NCI-H1092 (cell line): ENCODE results near the gene RBM33.
"Not testable (repeated sequence)": the region's sequence is repeated elsewhere in the genome, so short reads cannot be mapped to it uniquely, and the experiment has no call there.

Experiments
- DNase-seq: peaks from one replicate; lab custom pipeline; 2025; lab: John Stamatoyannopoulos, UW

Gene RBM33

DNA sequence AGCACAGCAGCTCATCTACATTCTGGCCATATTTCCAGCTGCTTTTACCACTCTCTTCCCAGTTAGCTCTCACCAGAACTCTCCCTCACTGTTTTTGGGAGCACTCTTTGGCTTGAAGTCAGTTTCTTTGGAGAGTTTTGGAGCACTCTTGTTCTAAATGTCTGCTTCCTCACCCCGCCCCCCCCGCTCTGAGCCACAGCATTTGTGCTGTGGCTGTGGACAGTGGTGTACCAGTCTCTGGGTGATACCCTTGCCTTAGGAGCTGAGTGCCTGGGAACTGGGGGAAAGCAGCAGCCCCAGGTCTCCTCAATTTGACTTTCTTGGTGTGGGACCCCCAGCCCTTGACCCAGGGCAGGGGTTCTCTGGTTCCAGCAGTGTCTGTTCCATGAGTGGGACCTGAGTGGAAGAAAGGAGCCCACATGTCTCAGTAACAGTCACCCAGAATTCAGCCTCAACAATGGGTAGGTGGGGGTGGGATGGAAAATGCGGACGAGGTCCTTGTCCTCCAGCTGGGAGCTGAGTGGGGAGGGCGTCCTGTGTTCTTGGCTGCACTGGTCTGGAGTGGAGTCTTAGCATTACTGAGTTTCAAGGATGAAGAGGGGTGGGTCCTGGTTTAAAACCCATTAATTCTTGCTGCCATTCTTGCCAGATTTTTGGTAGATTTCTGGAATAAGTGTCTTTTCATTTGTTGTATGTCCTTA, 18.0 kb downstream of the RBM33 start:
- DNase-seq: no peak

DNA sequence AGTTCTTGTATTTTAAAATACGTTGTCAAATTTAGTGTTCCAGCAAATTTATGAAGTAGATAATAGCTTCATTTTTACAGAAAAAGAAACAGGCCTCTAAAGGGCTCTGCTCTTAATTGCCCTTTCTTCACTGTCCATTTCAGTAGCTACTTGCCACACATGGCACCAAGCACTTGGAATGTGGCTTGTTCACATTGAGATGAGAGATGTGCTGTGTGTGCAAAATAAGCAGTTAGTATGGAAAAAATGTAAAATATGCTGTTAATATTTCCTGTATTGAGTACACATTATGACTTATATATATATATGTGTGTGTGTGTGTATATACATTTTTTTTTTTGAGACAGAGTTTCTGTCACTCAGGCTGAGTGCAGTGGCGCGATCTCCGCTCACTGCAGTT, 19.5 kb downstream of the RBM33 start:
- no peak for DNase-seq

- DNase-seq: no peak
Observed at GRCh38 chr7:155665079-155665956, 20.9 kb downstream of the RBM33 start.

- no peak for DNase-seq
Observed at GRCh38 chr7:155665957-155666287, 21.5 kb downstream of the RBM33 start.

DNA sequence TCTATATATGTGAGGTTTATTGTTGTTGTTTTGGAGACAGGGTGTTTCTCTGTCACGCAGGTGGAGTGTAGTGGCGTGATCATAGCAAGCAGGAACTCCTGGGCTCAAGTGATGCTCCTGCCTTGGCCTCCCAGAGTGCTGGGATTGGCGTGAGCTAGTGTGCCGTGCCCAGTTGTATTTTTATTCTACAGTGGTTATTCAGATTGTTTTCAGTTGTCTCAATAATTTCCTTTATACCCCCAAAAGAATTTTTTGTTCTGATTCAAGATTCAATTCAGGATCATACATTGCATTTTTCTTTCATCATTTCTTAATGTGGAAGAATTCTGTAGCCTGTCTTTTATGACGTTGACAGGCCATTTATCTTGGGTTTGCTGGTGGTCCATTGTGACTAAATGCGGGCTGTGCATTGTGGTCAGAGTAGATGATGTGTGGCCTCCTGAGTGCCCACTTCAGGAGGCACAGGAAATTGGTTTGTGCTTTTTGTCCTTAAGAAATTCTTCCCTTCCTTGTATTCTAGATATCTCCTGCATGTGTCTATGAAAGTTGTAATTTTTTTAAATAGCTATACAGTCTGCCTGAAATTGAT, 22.9 kb downstream of the RBM33 start:
- DNase-seq: no peak

GRCh38 chr7:155669717-155670505, 25.4 kb downstream of the RBM33 start:
- no peak for DNase-seq

- DNase-seq: peak; percentile 4
Observed at GRCh38 chr7:155670521-155670920, 26.1 kb downstream of the RBM33 start.

- DNase-seq: no peak
Observed at GRCh38 chr7:155674556-155674955, 30.1 kb downstream of the RBM33 start.

DNA sequence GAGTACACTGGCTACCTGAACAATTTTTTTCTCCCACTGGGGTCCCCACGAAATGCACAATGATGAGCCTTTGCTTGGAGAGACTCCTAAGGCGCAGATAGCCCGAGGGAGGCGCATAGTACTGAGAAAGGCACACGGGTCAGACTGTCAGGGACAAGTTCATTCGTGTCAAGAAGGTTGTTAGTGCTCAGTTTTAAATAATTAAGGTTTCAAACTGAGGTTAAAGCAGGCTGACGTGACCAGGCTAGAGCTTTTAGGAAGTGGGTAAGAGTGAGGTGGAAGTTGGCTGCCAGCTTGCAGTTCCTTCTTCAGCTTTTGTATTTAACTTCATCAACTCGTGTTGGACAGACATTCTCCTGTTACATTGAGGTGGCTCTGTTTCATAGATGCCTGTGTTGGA, 31.6 kb downstream of the RBM33 start:
- DNase-seq: no peak

- no peak for DNase-seq
Observed at GRCh38 chr7:155677688-155678087, 33.2 kb downstream of the RBM33 start.

DNA sequence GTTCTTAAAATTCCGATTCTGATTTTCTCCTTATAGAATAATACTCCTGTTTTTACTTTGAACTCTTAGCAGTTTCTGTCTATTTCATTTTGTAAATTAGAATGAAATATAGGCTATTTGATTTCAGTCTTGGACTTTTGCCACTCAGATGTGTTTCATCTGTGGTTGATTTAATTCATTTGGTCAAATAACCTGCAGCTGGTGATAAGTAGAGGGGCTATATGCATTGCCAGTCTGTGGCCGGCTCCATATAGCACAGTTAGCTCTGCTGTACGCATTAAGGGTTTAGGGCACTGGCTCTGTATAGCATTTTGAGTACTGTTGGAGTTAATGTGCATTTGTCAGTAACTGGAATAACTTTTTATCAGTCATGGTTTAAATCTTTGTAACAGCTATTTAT, 35.7 kb downstream of the RBM33 start:
- DNase-seq: no peak

- DNase-seq: no peak
Observed at GRCh38 chr7:155680864-155681263, 36.4 kb downstream of the RBM33 start.

DNA sequence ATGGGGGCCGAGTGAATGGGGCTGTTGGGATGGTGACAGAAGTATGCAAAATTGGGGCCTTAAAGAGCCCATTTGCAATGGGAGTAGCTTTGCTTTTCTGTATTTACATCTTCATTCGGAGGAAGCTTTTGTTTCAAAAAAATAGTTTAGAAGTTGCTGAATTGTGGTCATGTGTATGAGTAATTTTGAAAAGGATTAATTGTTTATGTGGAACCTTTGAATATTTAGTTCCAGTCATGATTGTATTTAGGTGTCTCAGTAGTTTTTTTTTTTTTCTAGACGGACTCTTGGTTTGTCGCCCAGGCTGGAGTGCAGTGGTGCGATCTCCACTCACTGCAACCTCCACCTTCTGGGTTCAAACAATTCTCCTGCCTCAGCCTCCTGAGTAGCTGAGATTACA, 37.2 kb downstream of the RBM33 start:
- DNase-seq: no peak

DNA sequence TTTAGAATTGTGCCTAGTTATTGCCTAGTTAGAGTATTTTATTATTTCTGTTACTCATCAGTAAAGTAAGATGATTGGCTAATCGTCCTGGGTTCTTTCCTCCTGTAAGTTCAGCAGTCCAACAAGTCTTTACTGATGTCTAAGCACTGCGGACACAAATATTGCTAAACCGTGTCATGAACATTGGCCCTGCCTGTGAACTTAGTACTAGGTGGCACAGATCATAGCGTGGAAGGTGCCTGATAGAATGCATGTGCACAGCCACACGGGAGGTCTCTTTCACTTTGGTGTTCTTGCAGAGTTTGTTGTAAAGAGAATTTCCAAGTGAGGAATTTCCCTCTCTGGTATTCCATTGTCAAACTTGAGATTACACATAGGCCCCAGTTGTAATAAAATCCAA, 38.0 kb downstream of the RBM33 start:
- DNase-seq: no peak

DNA sequence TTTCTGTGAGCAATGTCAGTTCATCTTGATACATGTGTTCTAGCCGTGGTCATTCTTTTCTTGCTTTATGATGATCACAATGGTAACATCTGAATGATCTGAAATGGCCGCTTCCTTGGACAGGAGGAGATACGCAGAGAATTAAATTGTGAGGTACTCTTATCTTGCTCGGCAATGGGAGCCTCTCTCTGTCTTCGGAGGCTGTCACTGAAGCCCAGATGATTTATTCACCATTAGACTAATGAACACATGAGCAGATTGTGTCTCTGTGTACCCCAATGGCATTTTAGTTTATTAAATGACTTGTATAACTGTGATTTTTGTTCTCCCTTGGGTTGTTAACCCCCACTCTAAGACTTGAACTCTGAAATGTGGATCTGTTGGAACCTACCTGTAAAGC, 38.6 kb downstream of the RBM33 start:
- DNase-seq: no peak

DNA sequence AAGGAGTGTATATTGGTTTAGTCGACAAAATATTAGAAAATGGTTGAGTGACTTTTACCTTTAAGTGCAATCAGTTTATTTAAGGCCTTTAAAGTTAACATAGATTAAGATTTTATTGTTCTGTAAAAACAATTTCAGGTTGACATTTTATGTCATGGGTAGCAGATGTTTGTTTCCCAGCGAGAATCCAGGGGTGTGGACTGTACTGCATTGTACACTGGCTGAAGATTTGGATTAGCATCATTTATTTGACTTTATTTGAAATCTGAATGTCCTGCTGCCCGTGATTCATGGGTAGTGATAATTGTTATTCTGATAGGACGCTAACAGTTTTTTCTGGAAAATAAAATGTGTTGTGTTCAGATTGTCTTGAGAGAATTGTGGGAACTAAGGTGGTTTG, 39.3 kb downstream of the RBM33 start:
- DNase-seq: no peak

DNA sequence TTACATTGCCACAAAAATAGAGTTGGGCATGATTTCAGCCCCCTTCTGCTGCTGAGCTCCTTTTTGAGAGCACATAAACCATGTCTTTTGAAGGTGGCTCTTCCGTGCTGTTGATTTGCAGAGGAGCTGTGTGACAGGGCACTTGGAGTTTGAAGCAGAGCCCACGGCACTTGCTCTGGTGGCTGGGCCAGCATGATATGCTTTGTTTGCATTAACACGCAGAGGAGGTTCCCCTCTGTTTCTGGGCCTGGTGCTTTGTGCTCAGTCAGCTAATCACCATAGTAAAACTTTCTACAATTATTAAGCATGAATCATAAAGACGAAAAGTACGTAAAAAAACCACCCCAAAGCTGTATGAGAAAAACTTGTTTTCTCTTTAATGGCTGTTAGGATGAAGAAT, 40.1 kb downstream of the RBM33 start:
- DNase-seq: no peak

- no peak for DNase-seq
Observed at GRCh38 chr7:155685070-155685790, 40.8 kb downstream of the RBM33 start.

DNA sequence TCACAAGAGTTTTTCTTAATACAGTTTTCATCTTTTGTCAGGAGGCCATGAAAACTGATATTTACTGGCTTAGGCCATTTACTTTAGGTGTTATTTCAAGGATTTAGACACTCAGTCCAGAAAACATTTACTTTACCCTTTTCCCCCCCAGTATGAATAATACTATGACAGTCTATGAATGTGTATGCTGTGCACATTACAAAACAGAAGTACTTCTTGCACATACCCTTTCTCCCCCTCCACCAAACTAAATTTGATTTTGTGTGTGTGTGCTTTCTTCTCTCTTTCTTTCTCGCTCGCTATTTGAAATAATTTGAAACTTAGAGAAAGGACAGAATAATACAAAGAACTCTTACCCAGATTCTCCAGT, 41.3 kb downstream of the RBM33 start:
- no peak for DNase-seq

DNA sequence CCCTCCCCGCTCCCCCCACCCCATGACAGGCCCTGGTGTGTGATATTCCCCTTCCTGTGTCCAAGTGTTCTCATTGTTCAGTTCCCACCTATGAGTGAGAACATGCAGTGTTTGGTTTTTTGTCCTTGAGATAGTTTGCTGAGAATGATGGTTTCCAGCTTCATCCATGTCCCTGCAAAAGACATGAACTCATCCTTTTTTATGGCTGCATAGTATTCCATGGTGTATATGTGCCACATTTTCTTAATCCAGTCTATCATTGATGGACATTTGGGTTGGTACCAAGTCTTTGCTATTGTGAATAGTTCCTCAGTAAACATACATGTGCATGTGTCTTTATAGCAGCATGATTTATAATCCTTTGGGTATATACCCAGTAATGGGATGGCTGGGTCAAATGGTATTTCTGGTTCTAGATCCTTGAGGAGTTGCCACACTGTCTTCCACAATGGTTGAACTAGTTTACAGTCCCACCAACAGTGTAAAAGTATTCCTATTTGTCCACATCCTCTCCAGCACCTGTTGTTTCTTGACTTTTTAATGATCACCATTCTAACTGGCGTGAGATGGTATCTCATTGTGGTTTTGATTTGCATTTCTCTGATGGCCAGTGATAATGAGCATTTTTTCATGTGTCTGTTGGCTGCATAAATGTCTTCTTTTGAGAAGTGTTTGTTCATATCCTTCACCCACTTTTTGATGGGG, 42.3 kb downstream of the RBM33 start:
- not testable (repeated sequence) for DNase-seq

DNA sequence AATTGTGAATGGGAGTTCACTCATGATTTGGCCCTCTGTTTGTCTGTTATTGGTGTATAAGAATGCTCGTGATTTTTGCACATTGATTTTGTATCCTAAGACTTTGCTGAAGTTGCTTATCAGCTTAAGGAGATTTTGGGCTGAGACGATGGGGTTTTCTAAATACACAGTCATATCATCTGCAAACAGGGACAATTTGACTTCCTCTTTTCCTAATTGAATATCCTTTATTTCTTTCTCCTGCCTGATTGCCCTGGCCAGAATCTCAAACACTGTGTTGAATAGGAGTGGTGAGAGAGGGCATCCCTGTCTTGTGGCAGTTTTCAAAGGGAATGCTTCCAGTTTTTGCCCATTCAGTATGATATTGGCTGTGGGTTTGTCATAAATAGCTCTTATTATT, 43.8 kb downstream of the RBM33 start:
- DNase-seq: not testable (repeated sequence)
